NCI-H748 (cell line): ENCODE data around the gene CDK8.
"Not testable (repeated sequence)": the region's sequence is repeated elsewhere in the genome, so short reads cannot be mapped to it uniquely, and the experiment has no call there.

Source experiments
- DNase-seq: peaks from one replicate; lab custom pipeline; 2025; ENCODE audit not compliant: unreplicated experiment; lab: John Stamatoyannopoulos, UW

The CDK8 gene

GRCh38 chr13:26252006-26252405 is 1.9 kb upstream of the CDK8 start:
- DNase-seq: not testable (repeated sequence)

- DNase-seq: peak; percentile 58
Observed at GRCh38 chr13:26253262-26253786, 605 bp upstream of the CDK8 start.

GRCh38 chr13:26254583-26255111 is 718 bp downstream of the CDK8 start:
- DNase-seq: peak; percentile 86

GRCh38 chr13:26255115-26255514 is 1.2 kb downstream of the CDK8 start:
- DNase-seq: no peak

- peak; percentile 45 for DNase-seq
Observed at GRCh38 chr13:26255691-26256277, 1.9 kb downstream of the CDK8 start.

- DNase-seq: no peak
Observed at GRCh38 chr13:26257049-26257448, 3.1 kb downstream of the CDK8 start.

GRCh38 chr13:26259634-26260033 is 5.7 kb downstream of the CDK8 start:
- DNase-seq: no peak

- no peak for DNase-seq
Observed at GRCh38 chr13:26262156-26262555, 8.2 kb downstream of the CDK8 start.

- DNase-seq: no peak
Observed at GRCh38 chr13:26266311-26266710, 12.4 kb downstream of the CDK8 start.

GRCh38 chr13:26270707-26271106 is 16.8 kb downstream of the CDK8 start:
- no peak for DNase-seq

GRCh38 chr13:26272621-26273020 is 18.7 kb downstream of the CDK8 start:
- DNase-seq: no peak

- DNase-seq: no peak
Observed at GRCh38 chr13:26280295-26280694, 26.4 kb downstream of the CDK8 start.

- DNase-seq: peak; percentile 27
Observed at GRCh38 chr13:26280822-26281221, 26.9 kb downstream of the CDK8 start.

GRCh38 chr13:26285911-26286310 is 32.0 kb downstream of the CDK8 start:
- DNase-seq: not testable (repeated sequence)

- DNase-seq: not testable (repeated sequence)
Observed at GRCh38 chr13:26288838-26289237, 34.9 kb downstream of the CDK8 start.

GRCh38 chr13:26295812-26296211 is 41.9 kb downstream of the CDK8 start:
- DNase-seq: no peak

- no peak for DNase-seq
Observed at GRCh38 chr13:26299168-26299750, 45.3 kb downstream of the CDK8 start.

- no peak for DNase-seq
Observed at GRCh38 chr13:26300140-26300539, 46.2 kb downstream of the CDK8 start.

- no peak for DNase-seq
Observed at GRCh38 chr13:26305676-26306075, 51.7 kb downstream of the CDK8 start.

GRCh38 chr13:26307701-26308100 is 53.8 kb downstream of the CDK8 start:
- DNase-seq: no peak

GRCh38 chr13:26308250-26308649 is 54.3 kb downstream of the CDK8 start:
- no peak for DNase-seq

GRCh38 chr13:26308836-26309235 is 54.9 kb downstream of the CDK8 start:
- no peak for DNase-seq

- DNase-seq: no peak
Observed at GRCh38 chr13:26310003-26310402, 56.1 kb downstream of the CDK8 start.
